ENCODE measurements around the gene RNH1.
"Not testable (repeated sequence)": the region's sequence is repeated elsewhere in the genome, so short reads cannot be mapped to it uniquely, and the experiment has no call there.

Gene RNH1

GRCh38 chr11:516918-517685 lies 10.1 kb upstream of the RNH1 start:
- H3K27me3 ChIP-seq (ENCODE audit: control insufficient read depth, insufficient read depth, low read length); H3K4me3 ChIP-seq (ENCODE audit: low read length); DNase-seq (ENCODE audit: low read depth, low spot score); H3K4me1 ChIP-seq (ENCODE audit: control insufficient read depth, insufficient read depth, low read length); H3K27ac ChIP-seq (ENCODE audit: low read length); H3K9me3 ChIP-seq (ENCODE audit: control insufficient read depth, insufficient read depth, low read length); H3K36me3 ChIP-seq (ENCODE audit: control insufficient read depth, insufficient read depth, low read length): not testable (repeated sequence)
- no CpG with 5 or more reads among the region's 43 CpGs for WGBS (ENCODE audit: insufficient coverage, insufficient read length)

GRCh38 chr11:516400-516799 lies 9.4 kb upstream of the RNH1 start:
- no peaks in the 10 kb centered on the region for H3K36me3 ChIP-seq (ENCODE audit: control insufficient read depth, insufficient read depth, low read length)
- no peaks in the 10 kb centered on the region for H3K9me3 ChIP-seq (ENCODE audit: control insufficient read depth, insufficient read depth, low read length)
- DNase-seq (ENCODE audit: low read depth, low spot score), result no peak
- WGBS (ENCODE audit: insufficient coverage, insufficient read length), result no CpG with 5 or more reads among the region's 4 CpGs
- H3K27ac ChIP-seq (ENCODE audit: low read length), result no peak overlapping the region
- no peaks in the 10 kb centered on the region for H3K27me3 ChIP-seq (ENCODE audit: control insufficient read depth, insufficient read depth, low read length)
- no peak overlapping the region for H3K4me3 ChIP-seq (ENCODE audit: low read length)
- H3K4me1 ChIP-seq (ENCODE audit: control insufficient read depth, insufficient read depth, low read length), result no peaks in the 10 kb centered on the region

GRCh38 chr11:515131-515530 lies 8.1 kb upstream of the RNH1 start:
- no peaks in the 10 kb centered on the region for H3K4me1 ChIP-seq (ENCODE audit: control insufficient read depth, insufficient read depth, low read length)
- H3K27me3 ChIP-seq (ENCODE audit: control insufficient read depth, insufficient read depth, low read length), result no peaks in the 10 kb centered on the region
- no peaks in the 10 kb centered on the region for H3K9me3 ChIP-seq (ENCODE audit: control insufficient read depth, insufficient read depth, low read length)
- H3K27ac ChIP-seq (ENCODE audit: low read length), result no peak overlapping the region
- no peak overlapping the region for H3K4me3 ChIP-seq (ENCODE audit: low read length)
- H3K36me3 ChIP-seq (ENCODE audit: control insufficient read depth, insufficient read depth, low read length), result no peaks in the 10 kb centered on the region
- WGBS (ENCODE audit: insufficient coverage, insufficient read length), result no CpG with 5 or more reads among the region's 6 CpGs
- DNase-seq (ENCODE audit: low read depth, low spot score), result no peak

GRCh38 chr11:514606-515005 lies 7.6 kb upstream of the RNH1 start:
- Histone ChIP-seq H3K4me1 (ENCODE audit: control insufficient read depth, insufficient read depth, low read length) (no peaks in the 10 kb centered on the region), H3K27ac (ENCODE audit: low read length) (no peak overlapping the region), H3K36me3 (ENCODE audit: control insufficient read depth, insufficient read depth, low read length) (no peaks in the 10 kb centered on the region), H3K27me3 (ENCODE audit: control insufficient read depth, insufficient read depth, low read length) (no peaks in the 10 kb centered on the region), H3K4me3 (ENCODE audit: low read length) (no peak overlapping the region), H3K9me3 (ENCODE audit: control insufficient read depth, insufficient read depth, low read length) (no peaks in the 10 kb centered on the region)
- DNase-seq (ENCODE audit: low read depth, low spot score), result no peak
- no CpG with 5 or more reads among the region's 10 CpGs for WGBS (ENCODE audit: insufficient coverage, insufficient read length)

GRCh38 chr11:512761-513595 lies 5.9 kb upstream of the RNH1 start:
- H3K27me3 ChIP-seq (ENCODE audit: control insufficient read depth, insufficient read depth, low read length), result no peaks in the 10 kb centered on the region
- H3K9me3 ChIP-seq (ENCODE audit: control insufficient read depth, insufficient read depth, low read length), result no peaks in the 10 kb centered on the region
- H3K27ac ChIP-seq (ENCODE audit: low read length), result no peak overlapping the region
- H3K4me1 ChIP-seq (ENCODE audit: control insufficient read depth, insufficient read depth, low read length), result no peaks in the 10 kb centered on the region
- H3K4me3 ChIP-seq (ENCODE audit: low read length), result no peak overlapping the region
- no peak for DNase-seq (ENCODE audit: low read depth, low spot score)
- no CpG with 5 or more reads among the region's 29 CpGs for WGBS (ENCODE audit: insufficient coverage, insufficient read length)
- no peaks in the 10 kb centered on the region for H3K36me3 ChIP-seq (ENCODE audit: control insufficient read depth, insufficient read depth, low read length)

GRCh38 chr11:508956-509355 lies 1.9 kb upstream of the RNH1 start:
- DNase-seq (ENCODE audit: low read depth, low spot score), result no peak
- Histone ChIP-seq H3K27me3 (ENCODE audit: control insufficient read depth, insufficient read depth, low read length) (no peaks in the 10 kb centered on the region), H3K36me3 (ENCODE audit: control insufficient read depth, insufficient read depth, low read length) (no peaks in the 10 kb centered on the region), H3K9me3 (ENCODE audit: control insufficient read depth, insufficient read depth, low read length) (no peaks in the 10 kb centered on the region), H3K4me3 (ENCODE audit: low read length) (no peak overlapping the region), H3K27ac (ENCODE audit: low read length) (no peak overlapping the region), H3K4me1 (ENCODE audit: control insufficient read depth, insufficient read depth, low read length) (no peaks in the 10 kb centered on the region)
- WGBS (ENCODE audit: insufficient coverage, insufficient read length), result no CpG with 5 or more reads among the region's 5 CpGs

- Histone ChIP-seq H3K36me3 (ENCODE audit: control insufficient read depth, insufficient read depth, low read length) (no peaks in the 10 kb centered on the region), H3K4me1 (ENCODE audit: control insufficient read depth, insufficient read depth, low read length) (no peaks in the 10 kb centered on the region), H3K27me3 (ENCODE audit: control insufficient read depth, insufficient read depth, low read length) (no peaks in the 10 kb centered on the region), H3K4me3 (ENCODE audit: low read length) (peak overlapping the region; percentile 59; the same call in 1 of the 2 replicates), H3K27ac (ENCODE audit: low read length) (no peak overlapping the region), H3K9me3 (ENCODE audit: control insufficient read depth, insufficient read depth, low read length) (no peaks in the 10 kb centered on the region)
- WGBS (ENCODE audit: insufficient coverage, insufficient read length), result no CpG with 5 or more reads among the region's 45 CpGs
- no peak for DNase-seq (ENCODE audit: low read depth, low spot score)
Measured at GRCh38 chr11:507727-508515, 879 bp upstream of the RNH1 start.

- WGBS (ENCODE audit: insufficient coverage, insufficient read length), result no CpG with 5 or more reads among the region's 71 CpGs
- no peaks in the 10 kb centered on the region for H3K9me3 ChIP-seq (ENCODE audit: control insufficient read depth, insufficient read depth, low read length)
- no peak overlapping the region for H3K27ac ChIP-seq (ENCODE audit: low read length)
- H3K27me3 ChIP-seq (ENCODE audit: control insufficient read depth, insufficient read depth, low read length), result no peaks in the 10 kb centered on the region
- no peaks in the 10 kb centered on the region for H3K4me1 ChIP-seq (ENCODE audit: control insufficient read depth, insufficient read depth, low read length)
- no peaks in the 10 kb centered on the region; the same call in 1 of the 2 replicates for H3K36me3 ChIP-seq (ENCODE audit: control insufficient read depth, insufficient read depth, low read length)
- peak overlapping the region; percentile 72 for H3K4me3 ChIP-seq (ENCODE audit: low read length)
- peak; percentile 88 for DNase-seq (ENCODE audit: low read depth, low spot score)
Measured at GRCh38 chr11:506238-506994, 626 bp downstream of the RNH1 start.

- Histone ChIP-seq H3K4me3 (ENCODE audit: low read length) (no peak overlapping the region), H3K27ac (ENCODE audit: low read length) (no peak overlapping the region), H3K4me1 (ENCODE audit: control insufficient read depth, insufficient read depth, low read length) (no peaks in the 10 kb centered on the region), H3K9me3 (ENCODE audit: control insufficient read depth, insufficient read depth, low read length) (no peaks in the 10 kb centered on the region), H3K27me3 (ENCODE audit: control insufficient read depth, insufficient read depth, low read length) (no peaks in the 10 kb centered on the region), H3K36me3 (ENCODE audit: control insufficient read depth, insufficient read depth, low read length) (peaks cover 9% of the 10 kb centered on the region)
- WGBS (ENCODE audit: insufficient coverage, insufficient read length), result 100% methylated on average over 2 of the region's 7 CpGs
- DNase-seq (ENCODE audit: low read depth, low spot score), result no peak
Measured at GRCh38 chr11:504994-505344, 2.1 kb downstream of the RNH1 start.
